ENCODE measurements around the gene SYCE1L. TPM values are rescaled to one million over a fixed set of nuclear protein-coding genes. Genes with fewer than 3 reads are reported as not detected.
A peak's percentile ranks its signal among the peaks of the same experiment; 100 is the strongest.

The SYCE1L gene
- total RNA-seq, 1 experiment from 2014 or later: 9.9 TPM

- Mint-ChIP-seq H3K27me3 (ENCODE audit: low read depth) (peaks cover 3% of the 10 kb centered on the region; the same call in 1 of the 2 replicates), H3K36me3 (ENCODE audit: insufficient read depth in 1 of 3, low read depth in 3 of 3) (peaks cover 4 to 26% (median 20%) of the 10 kb centered on the region in 3 experiments; a peak in 6 of 7 replicates), H3K4me3 (peak overlapping the region; percentile 89 to 96), H3K4me1 (peaks cover 12 to 23% of the 10 kb centered on the region in 2 experiments), H3K27ac (peak overlapping the region; percentile 95 to 98 (median 98)), H3K9me3 (no peaks in the 10 kb centered on the region)
- Histone ChIP-seq H3T11ph (ENCODE audit: low read length) (no peak overlapping the region), H3K14ac (ENCODE audit: insufficient read depth, low read length) (peak overlapping the region; percentile 73), H4K8ac (replicated peaks; ENCODE audit: insufficient read length, low read depth, low read length) (no peak overlapping the region), H3K79me1 (ENCODE audit: insufficient read depth, low read depth, low read length, poor library complexity, severe bottlenecking) (peaks cover 11% of the 10 kb centered on the region), H4K91ac (ENCODE audit: insufficient read length, low read depth, low read length) (no peak overlapping the region), H3K27ac (ENCODE audit: insufficient read length, low read depth, low read length) (peak overlapping the region; percentile 67), H3K4ac (ENCODE audit: low read depth, low read length) (no peak overlapping the region), H3K23ac (ENCODE audit: insufficient read length, low read depth, low read length) (no peak overlapping the region), H3K79me2 (ENCODE audit: insufficient read depth, low read length) (peaks cover 10% of the 10 kb centered on the region; the same call in 1 of the 2 replicates), H3K27me3 (ENCODE audit: insufficient read depth, low read length) (no peaks in the 10 kb centered on the region), H3K18ac (ENCODE audit: insufficient read length, low read depth, low read length) (peak overlapping the region; percentile 9), H2AK5ac (ENCODE audit: insufficient read length, low read length) (no peak overlapping the region), H4K20me1 (ENCODE audit: control insufficient read depth, insufficient read depth, insufficient read length) (no peaks in the 10 kb centered on the region), H2BK5ac (ENCODE audit: insufficient read length, low read length) (no peak overlapping the region), H2BK15ac (ENCODE audit: low read depth, low read length) (no peak overlapping the region), H2AFZ (ENCODE audit: low read length) (no peak overlapping the region), H3K4me2 (ENCODE audit: insufficient read depth, insufficient read length, low read length) (peak overlapping the region; percentile 94), H3K4me1 (ENCODE audit: insufficient read depth, low read length) (no peaks in the 10 kb centered on the region), H2BK20ac (ENCODE audit: low read depth, low read length, poor library complexity, severe bottlenecking) (no peak overlapping the region), H3K9ac (ENCODE audit: extremely low read depth, insufficient read length, low read length) (peak overlapping the region; percentile 62), H3K23me2 (ENCODE audit: insufficient read length, low read depth, low read length, poor library complexity, severe bottlenecking) (peaks cover 8% of the 10 kb centered on the region), H2BK120ac (ENCODE audit: low read depth, low read length, poor library complexity, severe bottlenecking) (no peak overlapping the region), H3K9me3 (ENCODE audit: control insufficient read depth, low read depth, low read length) (no peaks in the 10 kb centered on the region), H3K56ac (ENCODE audit: insufficient read length, low read depth, low read length) (no peak overlapping the region), H2BK12ac (ENCODE audit: insufficient read length, low read depth, low read length) (no peak overlapping the region), H4K5ac (ENCODE audit: insufficient read length, low read depth, low read length) (no peak overlapping the region)
- TF ChIP-seq CTCF (conservative IDR thresholded peaks at IDR 0.05): no peak
- DNase-seq: no peak
- no CpG with 5 or more reads among the region's 19 CpGs for WGBS (ENCODE audit: extremely low coverage, insufficient read length, low lambda C conversion rate)
Observed at GRCh38 chr16:77190190-77190477, 9.1 kb upstream of the SYCE1L start.

Data from H9 (cell line).